Sigmoid colon (tissue), 7 donors: ENCODE measurements around the gene HPCAL1. TPM values are rescaled to one million over a fixed set of nuclear protein-coding genes. Genes with fewer than 3 reads are reported as not detected.

Experiments
- DNase-seq: peaks from one replicate; pipeline ENCODE4 v3.0.0-alpha.2; 2019
- H3K27ac ChIP-seq, 4 donors: fragments of 200-600 bp; sonication (generic); one replicate each; pipeline ENCODE4 v1.5.1; 2016 to 2019; ENCODE audit warnings: mild to moderate bottlenecking in 1 of 4
- H3K27me3 ChIP-seq, 3 donors: fragments of 200-600 bp; sonication (generic); one replicate each; pipeline ENCODE4 v1.5.1; 2019; ENCODE audit warnings: mild to moderate bottlenecking in 1 of 3
- H3K36me3 ChIP-seq, 4 donors: fragments of 200-600 bp; sonication (generic); one replicate each; pipeline ENCODE4 v1.5.1; 2016 to 2019
- H3K4me1 ChIP-seq, 4 donors: fragments of 200-600 bp; sonication (generic); one replicate each; pipeline ENCODE4 v1.5.1; 2017 to 2019
- H3K4me3 ChIP-seq, 4 donors: fragments of 200-600 bp; sonication (generic); one replicate each; pipeline ENCODE4 v1.5.1; 2017 to 2019; ENCODE audit warnings: mild to moderate bottlenecking in 2 of 4, moderate library complexity in 1 of 4
- H3K9me3 ChIP-seq, 4 donors: fragments of 200-600 bp in 3 of 4; sonication (generic) in 3 of 4; one replicate each; pipeline versions ENCODE4 v1.5.1 to v1.6.1; 2013 to 2019
- EP300 ChIP-seq, 4 donors: sonication (generic); formaldehyde crosslinking; IDR thresholded peaks; one replicate each; pipeline ENCODE4 v1.6.1; 2017; ENCODE audit warnings: antibody characterized with exemption in 4 of 4
- POLR2A ChIP-seq, 2 donors: fragments of 450-650 bp; IDR thresholded peaks; one replicate each; pipeline ENCODE4 v1.6.1; 2016; ENCODE audit warnings: antibody characterized with exemption in 2 of 2, mild to moderate bottlenecking in 2 of 2, moderate library complexity in 2 of 2
- POLR2AphosphoS5 ChIP-seq, 4 donors: sonication (generic); formaldehyde crosslinking; IDR thresholded peaks; one replicate each; pipeline ENCODE4 v1.6.1; 2017; ENCODE audit warnings: antibody characterized with exemption in 4 of 4
- WGBS, 2 donors: extraction: QIAGEN DNeasy Blood & Tissue Kit; methylation state at CpG; one replicate each; pipeline ENCODE4 v1.1.7; 2013; 5-methylcytosine and 5-hydroxymethylcytosine counted together
- intact Hi-C: fragments of 100-400 bp; cut with DNase I; formaldehyde crosslinking; loops from one replicate; pipeline ENCODE4 v1.15.1; 2023
- polyA plus RNA-seq, 3 donors: library from polyadenylated mRNA; stranded (reverse); fragments of 200-250 nt; gene quantifications; one replicate each; pipeline ENCODE4 v1.2.3, GENCODE V29; 2013
- total RNA-seq, 4 donors: library from RNA; depleted of rRNA; stranded (reverse); fragments of >200 nt; gene quantifications; one replicate each; pipeline ENCODE4 v1.1.0, GENCODE V29; 2016
- TF ChIP-seq, protein P1 (sequence below), 4 experiments: fragments of 450-650 bp in 3 of 4; fragments of 200-600 bp in 1 of 4; IDR thresholded peaks; one replicate each; pipeline ENCODE4 v1.5.1; 2016 to 2019; ENCODE audit warnings: antibody characterized with exemption in 4 of 4, mild to moderate bottlenecking in 3 of 4, moderate library complexity in 2 of 4
- donor health status: healthy with polysubstance abuse.
- donor health status: Bipolar disorder and iron deficiency.
- donor health status: healthy.

The HPCAL1 gene
- total and polyA plus RNA-seq, 7 donors, result 27.7 to 115 (median 46.0) TPM

- H3K36me3 ChIP-seq, result no peaks in the 10 kb centered on the region
- intact Hi-C loops, result no loop called here
- no peaks in the 10 kb centered on the region for H3K9me3 ChIP-seq
- H3K27ac ChIP-seq, result no peak overlapping the region
- TF ChIP-seq POLR2AphosphoS5 (IDR thresholded peaks at IDR 0.05) (no peak), POLR2A (IDR thresholded peaks at IDR 0.05) (no peak), EP300 (IDR thresholded peaks at IDR 0.05) (no peak)
- TF ChIP-seq, protein P1, sequence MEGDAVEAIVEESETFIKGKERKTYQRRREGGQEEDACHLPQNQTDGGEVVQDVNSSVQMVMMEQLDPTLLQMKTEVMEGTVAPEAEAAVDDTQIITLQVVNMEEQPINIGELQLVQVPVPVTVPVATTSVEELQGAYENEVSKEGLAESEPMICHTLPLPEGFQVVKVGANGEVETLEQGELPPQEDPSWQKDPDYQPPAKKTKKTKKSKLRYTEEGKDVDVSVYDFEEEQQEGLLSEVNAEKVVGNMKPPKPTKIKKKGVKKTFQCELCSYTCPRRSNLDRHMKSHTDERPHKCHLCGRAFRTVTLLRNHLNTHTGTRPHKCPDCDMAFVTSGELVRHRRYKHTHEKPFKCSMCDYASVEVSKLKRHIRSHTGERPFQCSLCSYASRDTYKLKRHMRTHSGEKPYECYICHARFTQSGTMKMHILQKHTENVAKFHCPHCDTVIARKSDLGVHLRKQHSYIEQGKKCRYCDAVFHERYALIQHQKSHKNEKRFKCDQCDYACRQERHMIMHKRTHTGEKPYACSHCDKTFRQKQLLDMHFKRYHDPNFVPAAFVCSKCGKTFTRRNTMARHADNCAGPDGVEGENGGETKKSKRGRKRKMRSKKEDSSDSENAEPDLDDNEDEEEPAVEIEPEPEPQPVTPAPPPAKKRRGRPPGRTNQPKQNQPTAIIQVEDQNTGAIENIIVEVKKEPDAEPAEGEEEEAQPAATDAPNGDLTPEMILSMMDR (IDR thresholded peaks at IDR 0.05), result no peak
- 95% methylated on average over 8 of the region's 8 CpGs for WGBS, 2 donors
- peaks cover 0 to 6% (median under 1%) of the 10 kb centered on the region in 4 donors for H3K4me1 ChIP-seq
- H3K27me3 ChIP-seq, result no peaks in the 10 kb centered on the region
- no peak for DNase-seq
- no peak overlapping the region for H3K4me3 ChIP-seq
These were observed 56.5 kb downstream of the HPCAL1 start for GRCh38 chr2:10359246-10359645.

GRCh38 chr2:10359731-10360329 lies 57.1 kb downstream of the HPCAL1 start:
- Histone ChIP-seq H3K27ac (no peak overlapping the region), H3K36me3 (no peaks in the 10 kb centered on the region), H3K27me3 (no peaks in the 10 kb centered on the region), H3K4me3 (no peak overlapping the region), H3K4me1 (peaks cover 0 to under 1% (median 0%) of the 10 kb centered on the region in 4 donors), H3K9me3 (no peaks in the 10 kb centered on the region)
- WGBS, 2 donors, result 92 to 95% methylated on average over 21 of the region's 21 CpGs
- no peak for TF ChIP-seq EP300 (IDR thresholded peaks at IDR 0.05)
- TF ChIP-seq POLR2A (IDR thresholded peaks at IDR 0.05), result no peak
- TF ChIP-seq, protein P1 (IDR thresholded peaks at IDR 0.05), result no peak
- TF ChIP-seq POLR2AphosphoS5 (IDR thresholded peaks at IDR 0.05), result no peak
- no peak for DNase-seq
- intact Hi-C loops, result no loop called here

DNA sequence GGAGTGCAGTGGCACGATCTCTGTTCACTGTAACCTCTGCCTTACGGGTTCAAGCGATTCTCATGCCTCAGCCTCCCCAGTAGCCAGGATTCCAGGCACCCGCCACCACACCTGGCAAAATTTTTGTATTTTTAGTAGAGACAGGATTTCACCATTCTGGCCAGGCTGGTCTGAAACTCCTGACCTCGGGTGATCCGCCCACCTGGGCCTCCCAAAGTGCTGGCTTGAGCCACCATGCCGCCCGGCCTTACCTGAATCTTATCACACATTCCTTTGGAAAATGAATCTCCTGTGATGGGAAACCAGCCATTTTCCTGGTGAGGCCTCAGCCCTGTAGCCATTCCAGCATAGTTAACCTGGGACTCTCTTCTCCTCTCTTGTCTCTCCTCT lies 57.8 kb downstream of the HPCAL1 start:
- DNase-seq, result no peak
- intact Hi-C loops, result no loop called here
- no peaks in the 10 kb centered on the region for H3K9me3 ChIP-seq
- H3K27ac ChIP-seq, result no peak overlapping the region
- 95 to 96% methylated on average over 8 of the region's 8 CpGs for WGBS, 2 donors
- H3K27me3 ChIP-seq, result no peaks in the 10 kb centered on the region
- no peaks in the 10 kb centered on the region for H3K4me1 ChIP-seq
- no peaks in the 10 kb centered on the region for H3K36me3 ChIP-seq
- H3K4me3 ChIP-seq, result no peak overlapping the region
- TF ChIP-seq POLR2AphosphoS5 (IDR thresholded peaks at IDR 0.05), result no peak
- TF ChIP-seq POLR2A (IDR thresholded peaks at IDR 0.05), result no peak
- TF ChIP-seq, protein P1 (IDR thresholded peaks at IDR 0.05), result no peak
- no peak for TF ChIP-seq EP300 (IDR thresholded peaks at IDR 0.05)

DNA sequence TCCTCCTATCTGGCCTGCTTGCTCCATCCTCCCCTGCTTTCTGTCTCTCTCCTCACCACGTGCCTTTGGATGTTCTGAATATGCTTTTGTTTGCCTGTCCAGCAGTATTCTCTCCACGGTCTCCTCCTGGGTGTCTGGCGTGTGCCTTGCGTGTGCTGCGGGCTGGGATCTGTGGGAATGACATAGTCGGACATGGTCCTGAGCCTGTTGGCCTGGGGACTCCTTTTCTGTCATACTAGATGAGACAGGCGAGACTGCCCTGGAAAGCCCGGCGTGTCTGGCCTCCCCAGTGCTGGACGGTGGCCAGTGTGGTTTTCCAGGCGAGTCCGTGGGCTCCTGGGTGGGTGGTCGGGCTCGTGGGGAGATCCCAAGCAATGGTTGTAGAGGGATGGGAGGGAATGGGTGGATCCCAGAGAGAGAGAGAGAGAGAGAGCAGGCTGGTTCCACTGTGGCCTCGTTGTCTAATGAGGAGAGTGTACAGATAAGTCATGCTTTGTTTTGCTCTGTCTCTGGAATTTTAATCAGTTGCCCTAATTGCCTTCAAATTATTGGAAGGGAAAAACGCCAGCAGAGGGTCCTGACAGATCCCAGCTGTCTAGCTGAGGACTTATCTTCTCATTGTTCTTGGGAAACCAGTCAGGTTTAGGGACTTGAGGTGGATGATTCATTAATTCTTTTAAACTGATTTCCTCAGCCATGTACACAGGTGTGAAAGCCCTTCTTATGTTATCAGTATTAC lies 58.3 kb downstream of the HPCAL1 start:
- DNase-seq, result no peak
- Histone ChIP-seq H3K9me3 (no peaks in the 10 kb centered on the region), H3K36me3 (no peaks in the 10 kb centered on the region), H3K27me3 (no peaks in the 10 kb centered on the region), H3K4me3 (no peak overlapping the region), H3K4me1 (no peaks in the 10 kb centered on the region), H3K27ac (no peak overlapping the region)
- 82% methylated on average over 16 of the region's 16 CpGs for WGBS, 2 donors
- no peak for TF ChIP-seq POLR2A (IDR thresholded peaks at IDR 0.05)
- no peak for TF ChIP-seq POLR2AphosphoS5 (IDR thresholded peaks at IDR 0.05)
- TF ChIP-seq, protein P1 (IDR thresholded peaks at IDR 0.05), result no peak
- TF ChIP-seq EP300 (IDR thresholded peaks at IDR 0.05), result no peak
- intact Hi-C loops, result no loop called here
